Activated B cell treated with CpG ODN at 0.5 μM for 24 hours (primary cell): ENCODE measurements around the gene MMEL1. TPM values are rescaled to one million over a fixed set of nuclear protein-coding genes. Genes with fewer than 3 reads are reported as not detected.

Source experiments
- ATAC-seq: fragments of 200-7000 bp; cut with Tn5 transposase; one replicate; pipeline ENCODE4 v1.10.0; 2021; ENCODE audit warnings: low read depth, mild to moderate bottlenecking, moderate library complexity
- CTCF ChIA-PET: fragments of 350-600 bp; sonication (Branson Sonifier 250); formaldehyde crosslinking; loops from one replicate; lab custom pipeline; 2021; ENCODE audit warnings: antibody characterized with exemption; lab: Charles Lee
- POLR2A ChIA-PET: fragments of 350-600 bp; sonication (Branson Sonifier 250); formaldehyde crosslinking; loops from one replicate; lab custom pipeline; 2021; ENCODE audit warnings: antibody characterized with exemption; lab: Charles Lee
- DNase-seq: peaks from one replicate; pipeline ENCODE4 v3.0.0; 2022
- H3K27ac Mint-ChIP-seq: one replicate; pipeline ENCODE4 v1.8.0; 2020; ENCODE audit warnings: mixed read lengths
- H3K27me3 Mint-ChIP-seq: one replicate; pipeline ENCODE4 v1.8.0; 2021; ENCODE audit warnings: mixed read lengths
- H3K36me3 Mint-ChIP-seq: one replicate; pipeline ENCODE4 v1.8.0; 2021; ENCODE audit warnings: low read depth, mixed read lengths
- H3K4me1 Mint-ChIP-seq: one replicate; pipeline ENCODE4 v1.8.0; 2021; ENCODE audit warnings: mixed read lengths
- H3K4me3 Mint-ChIP-seq: one replicate; pipeline ENCODE4 v1.8.0; 2020; ENCODE audit warnings: mild to moderate bottlenecking, mixed read lengths
- H3K9me3 Mint-ChIP-seq: one replicate; pipeline ENCODE4 v1.8.0; 2020; ENCODE audit warnings: mixed read lengths
- intact Hi-C: fragments of 100-400 bp; cut with micrococcal nuclease; formaldehyde crosslinking; loops from one replicate; pipeline ENCODE4 v1.15.1; 2024
- total RNA-seq: library from RNA; stranded (reverse); gene quantifications from 2 replicates; pipeline ENCODE4 v1.2.3, GENCODE V29; 2022
- TF ChIP-seq, protein P1 (sequence below): fragments of 200-600 bp; IDR thresholded peaks from one replicate; pipeline ENCODE4 v1.8.0; 2022; ENCODE audit warnings: antibody characterized with exemption, mild to moderate bottlenecking

Gene MMEL1
- total RNA-seq, 1 donor from 2014 or later = not detected

DNA sequence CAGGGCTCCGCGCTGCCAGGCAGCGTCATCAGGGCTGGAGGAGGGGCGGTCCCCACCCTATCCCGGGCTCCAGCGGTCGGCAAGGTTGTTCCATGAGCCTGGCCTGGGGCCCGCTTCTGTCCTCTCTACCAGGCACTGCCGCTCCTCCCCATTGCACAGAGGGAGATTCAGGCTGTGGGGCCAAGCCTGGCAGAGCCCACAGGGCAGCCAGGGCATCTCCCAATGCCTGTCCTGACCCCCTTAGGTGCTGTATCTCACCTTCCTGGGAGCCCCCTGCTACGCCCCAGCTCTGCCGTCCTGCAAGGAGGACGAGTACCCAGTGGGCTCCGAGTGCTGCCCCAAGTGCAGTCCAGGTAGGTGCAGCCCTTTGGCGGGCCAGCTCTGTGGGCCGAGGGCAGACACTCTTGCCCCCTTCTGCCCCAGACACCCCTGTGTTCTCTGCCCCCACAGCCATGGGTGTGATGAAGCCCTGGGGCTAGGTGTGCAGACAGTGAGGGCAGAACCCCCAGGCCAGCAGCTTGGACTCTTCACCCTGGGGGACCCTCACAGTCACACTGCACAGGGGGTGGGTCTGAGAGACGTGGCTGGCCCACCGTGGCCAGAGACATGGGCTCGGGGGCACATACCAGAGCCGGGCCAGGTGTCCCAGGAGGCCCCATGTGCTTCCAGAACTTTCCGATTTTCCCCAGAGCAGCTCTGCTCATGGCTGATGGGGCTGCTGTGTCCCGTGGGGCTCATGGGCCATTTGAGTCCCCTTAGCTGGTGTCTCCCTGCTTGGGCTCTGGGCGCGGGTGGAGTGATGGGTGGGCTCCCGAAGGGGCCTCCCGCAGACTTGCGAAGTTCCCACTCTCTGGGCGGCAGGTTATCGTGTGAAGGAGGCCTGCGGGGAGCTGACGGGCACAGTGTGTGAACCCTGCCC lies 75.1 kb downstream of the MMEL1 start:
- intact Hi-C loops = no loop called here
- peak overlapping the region; percentile 95 for H3K4me3 Mint-ChIP-seq
- peaks cover 50% of the 10 kb centered on the region for H3K4me1 Mint-ChIP-seq
- no peaks in the 10 kb centered on the region for H3K9me3 Mint-ChIP-seq
- POLR2A ChIA-PET = interaction anchor here (0.6 to 5.6 kb wide), 9 partner anchors 11 to 282 kb away, joined by 3 to 224 read pairs (median 5); partner anchors contain the start of gene PRXL2B
- DNase-seq = no peak
- TF ChIP-seq, protein P1, sequence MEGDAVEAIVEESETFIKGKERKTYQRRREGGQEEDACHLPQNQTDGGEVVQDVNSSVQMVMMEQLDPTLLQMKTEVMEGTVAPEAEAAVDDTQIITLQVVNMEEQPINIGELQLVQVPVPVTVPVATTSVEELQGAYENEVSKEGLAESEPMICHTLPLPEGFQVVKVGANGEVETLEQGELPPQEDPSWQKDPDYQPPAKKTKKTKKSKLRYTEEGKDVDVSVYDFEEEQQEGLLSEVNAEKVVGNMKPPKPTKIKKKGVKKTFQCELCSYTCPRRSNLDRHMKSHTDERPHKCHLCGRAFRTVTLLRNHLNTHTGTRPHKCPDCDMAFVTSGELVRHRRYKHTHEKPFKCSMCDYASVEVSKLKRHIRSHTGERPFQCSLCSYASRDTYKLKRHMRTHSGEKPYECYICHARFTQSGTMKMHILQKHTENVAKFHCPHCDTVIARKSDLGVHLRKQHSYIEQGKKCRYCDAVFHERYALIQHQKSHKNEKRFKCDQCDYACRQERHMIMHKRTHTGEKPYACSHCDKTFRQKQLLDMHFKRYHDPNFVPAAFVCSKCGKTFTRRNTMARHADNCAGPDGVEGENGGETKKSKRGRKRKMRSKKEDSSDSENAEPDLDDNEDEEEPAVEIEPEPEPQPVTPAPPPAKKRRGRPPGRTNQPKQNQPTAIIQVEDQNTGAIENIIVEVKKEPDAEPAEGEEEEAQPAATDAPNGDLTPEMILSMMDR = no peak
- ATAC-seq = no peak
- no peaks in the 10 kb centered on the region for H3K27me3 Mint-ChIP-seq
- H3K27ac Mint-ChIP-seq = peak overlapping the region; percentile 69
- CTCF ChIA-PET = interaction anchor here (1.7 kb wide), 1 partner anchor 28 kb away, joined by 3 read pairs; no protein-coding TSS in a partner anchor
- peaks cover 34% of the 10 kb centered on the region for H3K36me3 Mint-ChIP-seq

DNA sequence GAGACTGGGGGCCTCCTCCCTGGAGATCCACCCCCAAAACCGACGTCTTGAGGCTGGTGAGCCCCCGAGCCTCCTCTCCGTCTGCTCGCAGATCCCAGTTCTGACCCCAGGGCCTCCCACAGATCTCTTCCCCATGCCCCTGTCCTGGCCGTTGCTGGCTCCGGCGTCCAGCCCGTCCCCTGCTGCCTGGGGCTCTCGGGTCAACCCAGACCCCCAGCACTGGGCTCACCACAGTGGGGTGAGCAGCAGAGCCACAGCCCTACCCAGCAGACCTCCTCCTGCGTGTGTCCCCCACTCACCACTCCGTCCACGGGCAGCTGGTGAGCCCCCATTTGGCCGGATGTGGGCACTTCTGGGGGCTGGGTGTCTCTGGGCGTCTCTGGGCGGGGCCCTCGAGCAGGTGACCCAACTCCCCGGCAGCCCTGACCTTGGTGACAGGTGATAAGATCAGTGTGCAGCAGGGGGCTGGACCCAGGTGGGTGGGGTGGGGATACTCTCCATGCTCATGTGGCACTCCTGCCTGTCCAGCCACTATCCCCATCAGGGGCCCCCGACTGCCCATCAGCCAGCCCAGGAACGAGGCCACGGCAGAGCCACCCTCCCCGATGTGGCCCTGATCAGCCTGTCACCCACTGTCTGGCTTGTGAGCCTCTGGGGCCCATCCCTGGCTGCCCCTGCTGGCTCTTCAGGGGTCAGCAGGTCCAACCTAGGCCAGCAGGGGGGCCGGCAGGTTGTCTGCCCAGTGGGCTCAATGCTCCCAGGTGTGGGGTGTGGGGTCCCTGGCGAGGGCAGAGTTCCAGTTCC lies 75.9 kb downstream of the MMEL1 start:
- no peak for DNase-seq
- peaks cover 50% of the 10 kb centered on the region for H3K4me1 Mint-ChIP-seq

DNA sequence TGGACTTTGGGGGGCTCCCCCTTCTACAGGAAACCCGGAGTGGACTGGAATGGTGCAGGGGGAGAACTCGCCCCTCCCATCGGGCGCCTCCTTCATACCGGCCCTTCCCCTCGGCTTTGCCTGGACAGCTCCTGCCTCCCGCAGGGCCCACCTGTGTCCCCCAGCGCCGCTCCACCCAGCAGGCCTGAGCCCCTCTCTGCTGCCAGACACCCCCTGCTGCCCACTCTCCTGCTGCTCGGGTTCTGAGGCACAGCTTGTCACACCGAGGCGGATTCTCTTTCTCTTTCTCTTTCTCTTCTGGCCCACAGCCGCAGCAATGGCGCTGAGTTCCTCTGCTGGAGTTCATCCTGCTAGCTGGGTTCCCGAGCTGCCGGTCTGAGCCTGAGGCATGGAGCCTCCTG lies 76.5 kb downstream of the MMEL1 start, which contains the start of gene TNFRSF14:
TNFRSF14 (plus strand) TSS at position 95 of the 401 bp plus-strand sequence; CDS start at position 389, 294 bp downstream.
- POLR2A ChIA-PET = interaction anchor here (0.5 to 5.6 kb wide), 20 partner anchors 9 to 369 kb away, joined by 3 to 224 read pairs (median 4); partner anchors contain the start of genes FAAP20, HES5, MORN1 and PANK4
- peak; percentile 61 for ATAC-seq
- DNase-seq = peak; percentile 62
- peak within 1 kb of the TSS; percentile 95 for H3K4me3 Mint-ChIP-seq
- H3K36me3 Mint-ChIP-seq = peaks cover 30% of the 10 kb centered on the region
- peaks cover 48% of the 10 kb centered on the region for H3K4me1 Mint-ChIP-seq
- H3K27me3 Mint-ChIP-seq = no peaks in the 10 kb centered on the region
- CTCF ChIA-PET = interaction anchor here (0.9 to 2.9 kb wide), 5 partner anchors 9 to 361 kb away, joined by 4 to 39 read pairs (median 4); partner anchors contain the start of genes FAAP20 and PRXL2B
- peak within 1 kb of the TSS; percentile 96 for H3K27ac Mint-ChIP-seq
- TF ChIP-seq, protein P1 = no peak
- intact Hi-C loops = loop anchor here (1.0 kb wide), 3 partner anchors 8 to 29 kb away; no protein-coding TSS in a partner anchor
- H3K9me3 Mint-ChIP-seq = no peaks in the 10 kb centered on the region

More for the DNA sequence above, 75.9 kb downstream of the MMEL1 start:
- ChIA-PET CTCF (interaction anchor here (0.9 to 2.9 kb wide), 4 partner anchors 21 to 362 kb away, joined by 4 to 39 read pairs (median 6); partner anchors contain the start of genes FAAP20 and PRXL2B), POLR2A (interaction anchor here (0.9 to 5.6 kb wide), 17 partner anchors 8 to 325 kb away, joined by 3 to 224 read pairs (median 4); partner anchors contain the start of genes HES5, MORN1, PANK4 and PRXL2B)
- ATAC-seq = peak; percentile 1
- TF ChIP-seq, protein P1 = no peak
- H3K27ac Mint-ChIP-seq = peak overlapping the region; percentile 96
- no peaks in the 10 kb centered on the region for H3K9me3 Mint-ChIP-seq
- peaks cover 34% of the 10 kb centered on the region for H3K36me3 Mint-ChIP-seq
- intact Hi-C loops = loop anchor here (1.0 kb wide), 3 partner anchors 9 to 28 kb away; no protein-coding TSS in a partner anchor
- H3K4me3 Mint-ChIP-seq = peak overlapping the region; percentile 95
- H3K27me3 Mint-ChIP-seq = no peaks in the 10 kb centered on the region

DNA sequence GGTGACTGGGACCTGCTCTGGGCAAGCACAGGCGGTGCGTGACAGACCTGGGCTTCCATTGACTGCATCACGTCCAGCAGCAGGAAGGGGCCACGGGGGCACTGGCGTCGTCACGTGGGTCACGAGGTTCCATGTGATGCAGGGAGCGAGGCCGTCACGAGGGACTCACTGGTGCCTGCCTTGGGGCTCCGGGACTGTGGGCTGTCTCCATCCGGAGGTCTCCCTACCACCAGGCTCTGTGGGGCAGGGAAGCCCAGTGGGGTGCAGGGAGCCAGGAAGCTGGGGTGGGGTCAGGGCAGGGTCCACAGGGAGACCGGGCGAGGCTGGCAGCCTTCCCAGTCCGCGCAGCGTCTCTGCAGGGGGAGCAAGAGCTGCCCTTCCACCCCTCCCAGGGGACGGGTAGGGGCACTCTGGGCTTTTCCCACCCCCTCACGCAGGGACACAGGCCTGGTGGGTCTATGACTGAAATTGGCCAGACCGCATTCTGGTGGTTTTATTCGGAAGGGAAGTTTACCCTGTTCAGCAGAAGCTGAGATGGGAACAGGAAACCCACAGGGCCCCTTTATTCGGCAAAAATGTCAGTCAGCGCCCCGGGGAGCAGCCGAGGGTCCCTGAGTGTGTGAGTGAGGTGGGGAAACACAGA lies 77.1 kb downstream of the MMEL1 start:
- ChIA-PET CTCF (interaction anchor here (0.9 to 2.9 kb wide), 5 partner anchors 9 to 361 kb away, joined by 4 to 39 read pairs (median 4); partner anchors contain the start of genes FAAP20 and PRXL2B), POLR2A (interaction anchor here (0.5 to 5.6 kb wide), 20 partner anchors 9 to 368 kb away, joined by 3 to 224 read pairs (median 4); partner anchors contain the start of genes FAAP20, HES5, MORN1 and PANK4)
- no peaks in the 10 kb centered on the region for H3K9me3 Mint-ChIP-seq
- peaks cover 25% of the 10 kb centered on the region for H3K36me3 Mint-ChIP-seq
- H3K4me1 Mint-ChIP-seq = peaks cover 52% of the 10 kb centered on the region
- TF ChIP-seq, protein P1 = no peak
- peak overlapping the region; percentile 96 for H3K27ac Mint-ChIP-seq
- no peaks in the 10 kb centered on the region for H3K27me3 Mint-ChIP-seq
- DNase-seq = peak; percentile 74
- intact Hi-C loops = loop anchor here (1.0 kb wide), 4 partner anchors 7 to 88 kb away; no protein-coding TSS in a partner anchor
- peak; percentile 65 for ATAC-seq
- H3K4me3 Mint-ChIP-seq = peak overlapping the region; percentile 95
